Caco-2 (cell line): ENCODE data around the gene CLSTN1. TPM values are rescaled to one million over a fixed set of nuclear protein-coding genes. Genes with fewer than 3 reads are reported as not detected.

Source experiments
- BruUV-seq: library from RNA; stranded (reverse); fragments of 400-500 nt; replicated peaks from 2 replicates; lab custom pipeline; 2021; lab: Mats Ljungman, UMichigan
- CTCF ChIA-PET: fragments of 300-600 bp; sonication (Branson Sonifier 250); formaldehyde crosslinking; loops from one replicate; lab custom pipeline; 2022; ENCODE audit warnings: antibody characterized with exemption; lab: Charles Lee
- POLR2A ChIA-PET: fragments of 300-600 bp; sonication (Branson Sonifier 250); formaldehyde crosslinking; loops from one replicate; lab custom pipeline; 2022; ENCODE audit warnings: antibody characterized with exemption; lab: Charles Lee
- DNase-seq, 2 experiments: peaks; one replicate each; pipeline versions ENCODE4 v3.0.0 to v3.0.0-alpha.2; 2020 to 2022
- H3K27me3 ChIP-seq: replicated peaks from 2 replicates; pipeline ENCODE4 v1.6.0; 2011; ENCODE audit warnings: low read length; ENCODE audit not compliant: control insufficient read depth, insufficient read depth
- H3K36me3 ChIP-seq: 2 replicates; pipeline ENCODE4 v1.5.1; 2011; ENCODE audit warnings: low read length; ENCODE audit not compliant: control insufficient read depth, insufficient read depth
- H3K4me1 ChIP-seq: fragments of 250-450 bp; sonication (Bioruptor Pico); 2 replicates; pipeline ENCODE4 v1.5.1; 2020; ENCODE audit warnings: mild to moderate bottlenecking
- H3K4me3 ChIP-seq: 2 replicates; pipeline ENCODE4 v1.5.1; 2011; ENCODE audit warnings: low read depth, mild to moderate bottlenecking, control low read depth, low read length
- H3K9me3 ChIP-seq: fragments of 250-450 bp; sonication (Bioruptor Pico); 2 replicates; pipeline ENCODE4 v1.5.1; 2020; ENCODE audit warnings: mild to moderate bottlenecking, moderate library complexity
- H3K27ac Mint-ChIP-seq: one replicate; pipeline ENCODE4 v1.8.0; 2022; ENCODE audit warnings: mixed read lengths; ENCODE audit not compliant: unreplicated experiment
- H3K27me3 Mint-ChIP-seq: one replicate; pipeline ENCODE4 v1.8.0; 2022; ENCODE audit warnings: mixed read lengths; ENCODE audit not compliant: insufficient read depth, unreplicated experiment
- H3K36me3 Mint-ChIP-seq: one replicate; pipeline ENCODE4 v1.8.0; 2022; ENCODE audit warnings: mild to moderate bottlenecking, mixed read lengths; ENCODE audit not compliant: insufficient read depth, unreplicated experiment
- H3K4me1 Mint-ChIP-seq: one replicate; pipeline ENCODE4 v1.8.0; 2022; ENCODE audit warnings: low read depth, mixed read lengths; ENCODE audit not compliant: unreplicated experiment
- H3K4me3 Mint-ChIP-seq: one replicate; pipeline ENCODE4 v1.8.0; 2022; ENCODE audit warnings: mild to moderate bottlenecking, moderate library complexity, mixed read lengths; ENCODE audit not compliant: unreplicated experiment
- H3K9me3 Mint-ChIP-seq: one replicate; pipeline ENCODE4 v1.8.0; 2022; ENCODE audit warnings: mixed read lengths; ENCODE audit not compliant: unreplicated experiment
- intact Hi-C: fragments of 100-400 bp; cut with micrococcal nuclease; formaldehyde crosslinking; loops from one replicate; pipeline ENCODE4 v1.10.0; 2022; ENCODE audit not compliant: unreplicated experiment
- total RNA-seq: library from RNA; stranded (reverse); gene quantifications from 2 replicates; pipeline ENCODE4 v1.2.3, GENCODE V29; 2022
- TF ChIP-seq, protein P1 (sequence below), 2 experiments: fragments of 200-600 bp in 1 of 2; IDR thresholded peaks; 1 replicate in 1 of 2; 2 replicates in 1 of 2; pipeline versions ENCODE4 v1.5.1 to v1.8.0; 2011 to 2022; ENCODE audit warnings: antibody characterized with exemption in 1 of 2, control low read depth in 1 of 2, inconsistent platforms in 1 of 2, low read depth in 1 of 2, low read length in 1 of 2, mild to moderate bottlenecking in 1 of 2, moderate library complexity in 1 of 2; ENCODE audit not compliant: insufficient read depth in 1 of 2, severe bottlenecking in 1 of 2, unreplicated experiment in 1 of 2

The CLSTN1 gene
- total RNA-seq, 1 experiment from 2014 or later, result 102 TPM

GRCh38 chr1:9824702-9825089 is 931 bp upstream of the CLSTN1 start:
- no TSS peak for BruUV-seq
- CTCF ChIA-PET, result interaction anchor here (1.3 kb wide), 1 partner anchor 40 kb away, joined by 3 read pairs; no protein-coding TSS in a partner anchor
- Mint-ChIP-seq H3K36me3 (no peaks in the 10 kb centered on the region), H3K4me1 (peaks cover 13% of the 10 kb centered on the region), H3K27ac (no peak overlapping the region), H3K4me3 (peak overlapping the region; percentile 59), H3K27me3 (no peaks in the 10 kb centered on the region), H3K9me3 (no peaks in the 10 kb centered on the region)
- intact Hi-C loops, result no loop called here
- TF ChIP-seq, protein P1, sequence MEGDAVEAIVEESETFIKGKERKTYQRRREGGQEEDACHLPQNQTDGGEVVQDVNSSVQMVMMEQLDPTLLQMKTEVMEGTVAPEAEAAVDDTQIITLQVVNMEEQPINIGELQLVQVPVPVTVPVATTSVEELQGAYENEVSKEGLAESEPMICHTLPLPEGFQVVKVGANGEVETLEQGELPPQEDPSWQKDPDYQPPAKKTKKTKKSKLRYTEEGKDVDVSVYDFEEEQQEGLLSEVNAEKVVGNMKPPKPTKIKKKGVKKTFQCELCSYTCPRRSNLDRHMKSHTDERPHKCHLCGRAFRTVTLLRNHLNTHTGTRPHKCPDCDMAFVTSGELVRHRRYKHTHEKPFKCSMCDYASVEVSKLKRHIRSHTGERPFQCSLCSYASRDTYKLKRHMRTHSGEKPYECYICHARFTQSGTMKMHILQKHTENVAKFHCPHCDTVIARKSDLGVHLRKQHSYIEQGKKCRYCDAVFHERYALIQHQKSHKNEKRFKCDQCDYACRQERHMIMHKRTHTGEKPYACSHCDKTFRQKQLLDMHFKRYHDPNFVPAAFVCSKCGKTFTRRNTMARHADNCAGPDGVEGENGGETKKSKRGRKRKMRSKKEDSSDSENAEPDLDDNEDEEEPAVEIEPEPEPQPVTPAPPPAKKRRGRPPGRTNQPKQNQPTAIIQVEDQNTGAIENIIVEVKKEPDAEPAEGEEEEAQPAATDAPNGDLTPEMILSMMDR (IDR thresholded peaks at IDR 0.05; ENCODE audit: insufficient read depth in 1 of 2, low read depth in 1 of 2, low read length in 1 of 2, severe bottlenecking in 1 of 2, unreplicated experiment in 1 of 2), result no peak
- H3K27me3 ChIP-seq, result no peaks in the 10 kb centered on the region
- DNase-seq, result no peak
- no peaks in the 10 kb centered on the region for H3K36me3 ChIP-seq
- peak overlapping the region; percentile 90 for H3K4me3 ChIP-seq
- H3K4me1 ChIP-seq, result peaks cover 28% of the 10 kb centered on the region
- POLR2A ChIA-PET, result no interaction called here
- no peaks in the 10 kb centered on the region for H3K9me3 ChIP-seq

DNA sequence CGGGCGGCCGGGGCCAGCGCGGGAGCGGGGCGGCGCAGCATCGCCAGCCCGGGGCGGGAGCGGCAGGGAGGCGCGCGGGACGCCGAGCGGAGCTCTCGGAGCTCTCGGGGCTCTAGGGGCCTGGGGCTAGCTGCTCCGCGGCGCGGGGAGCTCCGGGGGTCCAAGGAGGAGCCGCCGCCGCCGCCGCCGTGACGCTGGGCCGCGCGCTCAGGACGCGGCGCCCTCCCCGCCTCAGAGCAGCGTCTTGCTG is 147 bp downstream of the CLSTN1 start:
- Mint-ChIP-seq H3K4me1 (peaks cover 13% of the 10 kb centered on the region), H3K36me3 (no peaks in the 10 kb centered on the region), H3K9me3 (no peaks in the 10 kb centered on the region), H3K27me3 (no peaks in the 10 kb centered on the region), H3K27ac (no peak overlapping the region), H3K4me3 (peak overlapping the region; percentile 59)
- Histone ChIP-seq H3K4me3 (peak overlapping the region; percentile 90), H3K36me3 (no peaks in the 10 kb centered on the region), H3K4me1 (peaks cover 28% of the 10 kb centered on the region), H3K27me3 (no peaks in the 10 kb centered on the region), H3K9me3 (no peaks in the 10 kb centered on the region)
- intact Hi-C loops, result no loop called here
- TF ChIP-seq, protein P1 (IDR thresholded peaks at IDR 0.05; ENCODE audit: insufficient read depth in 1 of 2, low read depth in 1 of 2, low read length in 1 of 2, severe bottlenecking in 1 of 2, unreplicated experiment in 1 of 2), result no peak
- DNase-seq, result no peak
- POLR2A ChIA-PET, result no interaction called here
- no TSS peak for BruUV-seq
- CTCF ChIA-PET, result no interaction called here

GRCh38 chr1:9822897-9823692 is 670 bp downstream of the CLSTN1 start:
- Histone ChIP-seq H3K4me1 (peaks cover 28% of the 10 kb centered on the region), H3K27me3 (no peaks in the 10 kb centered on the region), H3K4me3 (peak overlapping the region; percentile 90), H3K9me3 (no peaks in the 10 kb centered on the region), H3K36me3 (no peaks in the 10 kb centered on the region)
- no peaks in the 10 kb centered on the region for H3K36me3 Mint-ChIP-seq
- CTCF ChIA-PET, result interaction anchor here (0.5 kb wide), 1 partner anchor 44 kb away, joined by 3 read pairs; no protein-coding TSS in a partner anchor
- peak overlapping the region; percentile 49 for H3K27ac Mint-ChIP-seq
- H3K4me1 Mint-ChIP-seq, result peaks cover 13% of the 10 kb centered on the region
- intact Hi-C loops, result no loop called here
- no peak for DNase-seq
- POLR2A ChIA-PET, result no interaction called here
- no peaks in the 10 kb centered on the region for H3K9me3 Mint-ChIP-seq
- TF ChIP-seq, protein P1 (IDR thresholded peaks at IDR 0.05; ENCODE audit: insufficient read depth in 1 of 2, low read depth in 1 of 2, low read length in 1 of 2, severe bottlenecking in 1 of 2, unreplicated experiment in 1 of 2), result no peak
- BruUV-seq, result no TSS peak
- H3K27me3 Mint-ChIP-seq, result no peaks in the 10 kb centered on the region
- H3K4me3 Mint-ChIP-seq, result peak overlapping the region; percentile 88
